NB4 (cell line): ENCODE results near the gene EHF.

Experiments
- CTCF ChIP-seq: IDR thresholded peaks from one replicate; pipeline ENCODE4 v1.5.1; 2012; ENCODE audit warnings: low read depth, low read length
- MAX ChIP-seq: IDR thresholded peaks from 2 replicates; pipeline ENCODE4 v1.6.1; 2011; ENCODE audit warnings: low read depth, low read length
- POLR2A ChIP-seq: IDR thresholded peaks from 2 replicates; pipeline ENCODE4 v1.6.1; 2011; ENCODE audit warnings: mild to moderate bottlenecking; ENCODE audit not compliant: insufficient read length; ENCODE audit errors: extremely low read depth

- TF ChIP-seq MAX = no peak
- no peak for TF ChIP-seq POLR2A
- no peak for TF ChIP-seq CTCF
These were observed 51.1 kb downstream of the EHF start for GRCh38 chr11:34671946-34672345.
